Endometrium (tissue), 2 donors: Measurements from ENCODE around the gene SEC23A.
A peak's percentile ranks its signal among the peaks of the same experiment; 100 is the strongest.
"Not testable (repeated sequence)": the region's sequence is repeated elsewhere in the genome, so short reads cannot be mapped to it uniquely, and the experiment has no call there.

Source experiments
- FAIRE-seq: peaks from 2 replicates; lab custom pipeline; 2012; peaks lifted over from hg19 to GRCh38; lab: Jason Lieb, UNC
- donor health status: control.
- donor health status: control.

The SEC23A gene

GRCh38 chr14:39102969-39103957, at the start of gene SEC23A:
Gene SEC23A (minus strand): TSS chr14:39103235. CDS start chr14:39096118, 7,117 bp downstream.
- FAIRE-seq, result no peak

- no peak for FAIRE-seq
Measured at GRCh38 chr14:39145266-39145966, 42.4 kb upstream of the SEC23A start.

GRCh38 chr14:39143226-39143625, 40.2 kb upstream of the SEC23A start:
- FAIRE-seq, result not testable (repeated sequence)

- not testable (repeated sequence) for FAIRE-seq
Measured at GRCh38 chr14:39141623-39142022, 38.6 kb upstream of the SEC23A start.

GRCh38 chr14:39140170-39140569, 37.1 kb upstream of the SEC23A start:
- FAIRE-seq, result no peak

GRCh38 chr14:39138440-39138839, 35.4 kb upstream of the SEC23A start:
- FAIRE-seq, result no peak

- not testable (repeated sequence) for FAIRE-seq
Measured at GRCh38 chr14:39137835-39138234, 34.8 kb upstream of the SEC23A start.

GRCh38 chr14:39122330-39123138, 19.5 kb upstream of the SEC23A start:
- no peak for FAIRE-seq

GRCh38 chr14:39114073-39114838, 11.2 kb upstream of the SEC23A start, which contains the start of gene GEMIN2:
Gene GEMIN2 (plus strand): TSS chr14:39114323. CDS start chr14:39114339, 16 bp downstream.
- FAIRE-seq, result peak; percentile 83

GRCh38 chr14:39113685-39114072, 10.6 kb upstream of the SEC23A start:
- FAIRE-seq, result no peak

- FAIRE-seq, result no peak
Measured at GRCh38 chr14:39109893-39110715, 7.1 kb upstream of the SEC23A start.

- no peak for FAIRE-seq
Measured at GRCh38 chr14:39108791-39109190, 5.8 kb upstream of the SEC23A start.

- FAIRE-seq, result peak; percentile 58
Measured at GRCh38 chr14:39107591-39107996, 4.6 kb upstream of the SEC23A start.

- not testable (repeated sequence) for FAIRE-seq
Measured at GRCh38 chr14:39104078-39104801, 1.2 kb upstream of the SEC23A start.

- no peak for FAIRE-seq
Measured at GRCh38 chr14:39102265-39102968, 618 bp downstream of the SEC23A start.

GRCh38 chr14:39099748-39100147, 3.3 kb downstream of the SEC23A start:
- no peak for FAIRE-seq

- FAIRE-seq, result not testable (repeated sequence)
Measured at GRCh38 chr14:39099215-39099614, 3.8 kb downstream of the SEC23A start.

GRCh38 chr14:39097159-39097558, 5.9 kb downstream of the SEC23A start:
- no peak for FAIRE-seq

GRCh38 chr14:39094515-39094914, 8.5 kb downstream of the SEC23A start:
- no peak for FAIRE-seq
